Prostate gland (tissue), 2 donors: ENCODE results near the gene ARHGDIG.

ENCODE experiments used
- CTCF ChIP-seq, 4 experiments: fragments of 200-600 bp in 2 of 4; fragments of 450-650 bp in 2 of 4; sonication (generic) in 2 of 4; IDR thresholded peaks; 1 replicate in 3 of 4; 2 replicates in 1 of 4; pipeline ENCODE4 v1.5.1; 2016 to 2019; ENCODE audit warnings: antibody characterized with exemption in 4 of 4, mild to moderate bottlenecking in 2 of 4, moderate library complexity in 2 of 4
- POLR2A ChIP-seq: fragments of 450-650 bp; IDR thresholded peaks from one replicate; pipeline ENCODE4 v1.6.1; 2016; ENCODE audit warnings: antibody characterized with exemption, mild to moderate bottlenecking

GRCh38 chr16:252366-253337 lies 27.7 kb upstream of the ARHGDIG start:
- TF ChIP-seq CTCF (IDR thresholded peaks at IDR 0.05) (no peak), POLR2A (no peak)
